PC-3 (cell line): ENCODE data around the gene UCHL5.

Experiments used
- EZH2 ChIP-seq: fragments of 300-600 bp; sonication (generic); IDR thresholded peaks from one replicate; pipeline ENCODE4 v1.6.1; 2017; ENCODE audit warnings: antibody characterized with exemption, mild to moderate bottlenecking, low read length; ENCODE audit not compliant: unreplicated experiment
- EZH2phosphoT487 ChIP-seq: fragments of 300-600 bp; sonication (generic); IDR thresholded peaks from 2 replicates; pipeline ENCODE4 v1.6.1; 2018; ENCODE audit warnings: mild to moderate bottlenecking, antibody characterized with exemption, low read length, borderline replicate concordance
- TF ChIP-seq, protein P1 (sequence below): fragments of 300-600 bp; sonication (generic); conservative IDR thresholded peaks from 2 replicates; pipeline ENCODE4 v1.5.1; 2017; ENCODE audit warnings: antibody characterized with exemption, low read depth, mild to moderate bottlenecking, low read length

DNA sequence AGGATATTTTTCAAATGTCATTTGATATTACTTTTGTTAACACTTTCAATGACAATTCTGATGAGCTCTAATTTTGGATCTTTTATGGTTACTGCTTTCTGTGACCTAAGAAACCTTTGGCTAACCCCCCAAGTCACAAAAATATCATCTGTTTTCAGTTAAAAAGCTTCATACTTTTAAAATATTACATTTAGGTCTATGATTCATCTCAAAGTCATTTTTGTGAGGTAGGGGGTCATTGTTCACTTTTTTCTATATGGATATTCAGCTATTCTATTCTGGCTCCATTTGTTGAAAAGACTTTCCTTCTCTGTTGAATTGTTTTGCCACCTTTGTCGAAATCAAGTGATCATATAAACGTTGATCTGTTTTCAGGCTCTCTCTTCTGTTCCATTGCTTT lies 44.8 kb downstream of the UCHL5 start:
- TF ChIP-seq, protein P1, sequence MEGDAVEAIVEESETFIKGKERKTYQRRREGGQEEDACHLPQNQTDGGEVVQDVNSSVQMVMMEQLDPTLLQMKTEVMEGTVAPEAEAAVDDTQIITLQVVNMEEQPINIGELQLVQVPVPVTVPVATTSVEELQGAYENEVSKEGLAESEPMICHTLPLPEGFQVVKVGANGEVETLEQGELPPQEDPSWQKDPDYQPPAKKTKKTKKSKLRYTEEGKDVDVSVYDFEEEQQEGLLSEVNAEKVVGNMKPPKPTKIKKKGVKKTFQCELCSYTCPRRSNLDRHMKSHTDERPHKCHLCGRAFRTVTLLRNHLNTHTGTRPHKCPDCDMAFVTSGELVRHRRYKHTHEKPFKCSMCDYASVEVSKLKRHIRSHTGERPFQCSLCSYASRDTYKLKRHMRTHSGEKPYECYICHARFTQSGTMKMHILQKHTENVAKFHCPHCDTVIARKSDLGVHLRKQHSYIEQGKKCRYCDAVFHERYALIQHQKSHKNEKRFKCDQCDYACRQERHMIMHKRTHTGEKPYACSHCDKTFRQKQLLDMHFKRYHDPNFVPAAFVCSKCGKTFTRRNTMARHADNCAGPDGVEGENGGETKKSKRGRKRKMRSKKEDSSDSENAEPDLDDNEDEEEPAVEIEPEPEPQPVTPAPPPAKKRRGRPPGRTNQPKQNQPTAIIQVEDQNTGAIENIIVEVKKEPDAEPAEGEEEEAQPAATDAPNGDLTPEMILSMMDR = no peak
- TF ChIP-seq EZH2phosphoT487 = no peak
- no peak for TF ChIP-seq EZH2
